ENCODE results near the gene MZB1.

MZB1 gene

DNA sequence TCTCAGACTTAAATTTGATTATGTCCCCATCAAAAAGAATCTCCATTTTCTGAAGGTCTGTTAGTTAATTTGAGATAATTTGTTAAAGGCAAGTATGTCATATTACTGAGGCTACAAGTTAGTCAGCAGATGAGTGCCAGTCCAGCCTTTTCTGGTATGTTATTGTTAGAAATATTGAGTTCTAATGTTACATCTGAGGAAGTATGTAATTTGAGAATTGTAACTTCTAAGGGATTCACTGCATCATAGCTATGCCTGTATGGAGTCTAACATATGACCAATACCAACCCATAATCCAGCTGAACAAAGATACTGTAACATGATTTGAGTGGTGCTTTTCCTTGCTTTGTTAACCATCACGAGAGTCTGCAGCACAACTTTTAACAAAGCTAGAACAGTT is 20.5 kb downstream of the MZB1 start:
- TF ChIP-seq, protein P1, sequence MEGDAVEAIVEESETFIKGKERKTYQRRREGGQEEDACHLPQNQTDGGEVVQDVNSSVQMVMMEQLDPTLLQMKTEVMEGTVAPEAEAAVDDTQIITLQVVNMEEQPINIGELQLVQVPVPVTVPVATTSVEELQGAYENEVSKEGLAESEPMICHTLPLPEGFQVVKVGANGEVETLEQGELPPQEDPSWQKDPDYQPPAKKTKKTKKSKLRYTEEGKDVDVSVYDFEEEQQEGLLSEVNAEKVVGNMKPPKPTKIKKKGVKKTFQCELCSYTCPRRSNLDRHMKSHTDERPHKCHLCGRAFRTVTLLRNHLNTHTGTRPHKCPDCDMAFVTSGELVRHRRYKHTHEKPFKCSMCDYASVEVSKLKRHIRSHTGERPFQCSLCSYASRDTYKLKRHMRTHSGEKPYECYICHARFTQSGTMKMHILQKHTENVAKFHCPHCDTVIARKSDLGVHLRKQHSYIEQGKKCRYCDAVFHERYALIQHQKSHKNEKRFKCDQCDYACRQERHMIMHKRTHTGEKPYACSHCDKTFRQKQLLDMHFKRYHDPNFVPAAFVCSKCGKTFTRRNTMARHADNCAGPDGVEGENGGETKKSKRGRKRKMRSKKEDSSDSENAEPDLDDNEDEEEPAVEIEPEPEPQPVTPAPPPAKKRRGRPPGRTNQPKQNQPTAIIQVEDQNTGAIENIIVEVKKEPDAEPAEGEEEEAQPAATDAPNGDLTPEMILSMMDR (IDR thresholded peaks at IDR 0.05; ENCODE audit: insufficient read depth, low read length, poor library complexity, severe bottlenecking) = no peak
- no peak for DNase-seq (ENCODE audit: extremely low read depth, insufficient read length)
- Histone ChIP-seq H3K27me3 (replicated peaks; ENCODE audit: control insufficient read depth, insufficient read depth, low read length) (no peaks in the 10 kb centered on the region), H3K36me3 (ENCODE audit: control insufficient read depth, insufficient read depth, low read length) (peaks cover 4% of the 10 kb centered on the region), H3K4me3 (replicated peaks; ENCODE audit: low read depth, low read length) (no peak overlapping the region)

GRCh38 chr5:139368613-139369012 is 21.1 kb downstream of the MZB1 start:
- H3K36me3 ChIP-seq (ENCODE audit: control insufficient read depth, insufficient read depth, low read length) = peaks cover 4% of the 10 kb centered on the region
- TF ChIP-seq, protein P1 (IDR thresholded peaks at IDR 0.05; ENCODE audit: insufficient read depth, low read length, poor library complexity, severe bottlenecking) = peak; percentile 16
- H3K27me3 ChIP-seq (replicated peaks; ENCODE audit: control insufficient read depth, insufficient read depth, low read length) = no peaks in the 10 kb centered on the region
- DNase-seq (ENCODE audit: extremely low read depth, insufficient read length) = no peak
- H3K4me3 ChIP-seq (replicated peaks; ENCODE audit: low read depth, low read length) = no peak overlapping the region

DNA sequence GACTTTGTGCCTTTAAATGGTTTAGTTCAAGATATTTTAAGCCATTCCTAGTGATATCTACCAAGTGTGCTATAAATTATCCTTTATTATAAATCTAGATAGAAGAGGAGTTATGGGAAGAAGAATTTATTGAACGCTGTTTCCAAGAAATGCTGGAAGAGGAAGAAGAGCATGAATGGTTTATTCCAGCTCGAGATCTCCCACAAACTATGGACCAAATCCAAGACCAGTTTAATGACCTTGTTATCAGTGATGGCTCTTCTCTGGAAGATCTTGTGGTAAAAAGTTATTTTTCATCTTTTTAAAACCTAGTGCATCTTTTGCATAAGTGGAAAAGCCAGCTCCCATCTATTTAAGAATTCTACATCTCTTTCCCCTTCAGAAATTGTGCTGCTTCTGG is 25.2 kb downstream of the MZB1 start:
- H3K4me3 ChIP-seq (replicated peaks; ENCODE audit: low read depth, low read length) = no peak overlapping the region
- H3K27me3 ChIP-seq (replicated peaks; ENCODE audit: control insufficient read depth, insufficient read depth, low read length) = no peaks in the 10 kb centered on the region
- no peak for DNase-seq (ENCODE audit: extremely low read depth, insufficient read length)
- TF ChIP-seq, protein P1 (IDR thresholded peaks at IDR 0.05; ENCODE audit: insufficient read depth, low read length, poor library complexity, severe bottlenecking) = no peak
- H3K36me3 ChIP-seq (ENCODE audit: control insufficient read depth, insufficient read depth, low read length) = peaks cover 4% of the 10 kb centered on the region; the same call in 1 of the 2 replicates

DNA sequence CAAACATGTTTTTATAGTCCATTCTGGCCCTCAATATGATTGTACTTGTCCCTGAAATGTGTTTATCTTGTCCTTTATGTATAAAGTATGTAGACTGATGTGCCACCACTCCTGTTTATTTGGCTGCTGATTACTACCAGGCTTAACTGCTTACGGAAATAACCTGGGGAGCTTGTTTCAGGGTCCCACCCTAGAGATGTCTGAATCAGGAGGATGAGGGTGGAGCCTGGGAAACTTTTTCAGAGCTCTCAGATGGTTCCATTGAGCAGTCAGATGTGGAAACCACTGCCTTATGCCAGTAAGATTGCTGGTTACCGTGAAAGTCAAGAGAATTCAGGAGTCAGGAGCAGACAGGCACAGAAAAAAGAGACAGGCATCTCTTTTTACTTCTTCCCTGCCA is 25.8 kb downstream of the MZB1 start:
- Histone ChIP-seq H3K36me3 (ENCODE audit: control insufficient read depth, insufficient read depth, low read length) (peaks cover 4% of the 10 kb centered on the region; the same call in 1 of the 2 replicates), H3K27me3 (replicated peaks; ENCODE audit: control insufficient read depth, insufficient read depth, low read length) (no peaks in the 10 kb centered on the region), H3K4me3 (replicated peaks; ENCODE audit: low read depth, low read length) (no peak overlapping the region)
- no peak for DNase-seq (ENCODE audit: extremely low read depth, insufficient read length)
- TF ChIP-seq, protein P1 (IDR thresholded peaks at IDR 0.05; ENCODE audit: insufficient read depth, low read length, poor library complexity, severe bottlenecking) = no peak

DNA sequence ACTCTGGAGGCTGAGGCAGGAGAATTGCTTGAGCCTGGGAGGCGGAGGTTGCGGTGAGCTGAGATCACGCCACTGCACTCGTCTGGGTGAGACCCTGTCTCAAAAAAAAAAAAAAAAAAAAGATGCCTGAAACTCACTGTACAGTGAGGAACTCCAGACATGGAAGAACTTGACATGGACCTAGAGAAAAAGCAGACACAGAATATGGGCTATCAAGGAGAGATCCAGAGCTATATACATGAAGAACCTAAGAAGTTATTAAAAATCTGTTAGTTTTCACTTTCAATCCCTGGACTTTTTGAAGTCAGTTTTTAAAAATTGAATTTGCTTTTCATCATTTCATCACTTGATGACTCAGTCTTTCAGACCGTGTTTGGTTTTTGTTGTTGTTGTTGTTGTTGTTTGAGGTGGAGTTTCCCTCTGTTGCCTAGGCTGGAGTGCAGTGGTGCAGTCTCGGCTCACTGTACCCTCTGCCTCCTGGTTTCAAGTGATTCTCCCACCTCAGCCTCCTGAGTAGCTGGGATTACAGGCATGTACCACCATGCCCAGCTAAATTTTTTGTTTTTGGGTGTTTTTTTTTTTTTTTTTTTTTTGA is 27.8 kb downstream of the MZB1 start:
- TF ChIP-seq, protein P1 (IDR thresholded peaks at IDR 0.05; ENCODE audit: insufficient read depth, low read length, poor library complexity, severe bottlenecking) = no peak
- no peak for DNase-seq (ENCODE audit: extremely low read depth, insufficient read length)
- H3K27me3 ChIP-seq (replicated peaks; ENCODE audit: control insufficient read depth, insufficient read depth, low read length) = no peaks in the 10 kb centered on the region
- peaks cover 4% of the 10 kb centered on the region; the same call in 1 of the 2 replicates for H3K36me3 ChIP-seq (ENCODE audit: control insufficient read depth, insufficient read depth, low read length)
- H3K4me3 ChIP-seq (replicated peaks; ENCODE audit: low read depth, low read length) = no peak overlapping the region

DNA sequence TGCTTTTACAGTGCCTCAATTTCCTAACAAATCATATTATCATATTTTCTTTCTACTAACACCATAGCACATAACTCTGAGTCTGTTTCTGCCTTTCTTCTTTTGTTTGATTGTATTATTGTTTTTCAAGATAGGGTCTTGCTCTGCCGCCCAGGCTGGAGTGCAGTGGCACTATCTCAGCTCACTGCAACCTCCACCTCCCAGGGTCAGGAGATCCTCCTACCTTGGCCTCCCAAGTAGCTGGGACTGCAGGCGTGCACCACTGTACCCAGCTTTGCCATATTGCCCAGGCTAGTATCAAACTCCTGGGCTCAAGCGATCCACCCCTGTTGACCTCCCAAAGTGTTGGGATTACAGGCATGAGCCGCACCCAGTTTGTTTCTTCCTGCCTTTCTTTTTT is 29.3 kb downstream of the MZB1 start:
- DNase-seq (ENCODE audit: extremely low read depth, insufficient read length) = no peak
- H3K4me3 ChIP-seq (replicated peaks; ENCODE audit: low read depth, low read length) = no peak overlapping the region
- H3K36me3 ChIP-seq (ENCODE audit: control insufficient read depth, insufficient read depth, low read length) = no peaks in the 10 kb centered on the region
- TF ChIP-seq, protein P1 (IDR thresholded peaks at IDR 0.05; ENCODE audit: insufficient read depth, low read length, poor library complexity, severe bottlenecking) = no peak
- H3K27me3 ChIP-seq (replicated peaks; ENCODE audit: control insufficient read depth, insufficient read depth, low read length) = no peaks in the 10 kb centered on the region
